Measurements from ENCODE around the gene PIAS3. TPM values are rescaled to one million over a fixed set of nuclear protein-coding genes. Genes with fewer than 3 reads are reported as not detected.

The PIAS3 gene
- 36.9 TPM for total RNA-seq
- 12.5 TPM for polyA plus RNA-seq (ENCODE audit: insufficient read depth, low read depth, low replicate concordance)
- long read RNA-seq, donor 1, partial matches to known transcripts, result 18 of 21 reads
- long read RNA-seq, donor 1, other reads (novel, unspliced or antisense), result 0 of 21 reads
- long read RNA-seq, donor 2, partial matches to known transcripts, result 5 of 8 reads
- long read RNA-seq, donor 2, other reads (novel, unspliced or antisense), result 0 of 8 reads
- long read RNA-seq, donor 3, partial matches to known transcripts, result 0 of 1 reads
- long read RNA-seq, donor 3, other reads (novel, unspliced or antisense), result 0 of 1 reads
- long read RNA-seq, donor 4, result 0 reads
- long read RNA-seq, donor 5, result 0 reads
- long read RNA-seq, donor 6, result 0 reads
- long read RNA-seq, donor 7, partial matches to known transcripts, result 5 of 18 reads
- long read RNA-seq, donor 7, other reads (novel, unspliced or antisense), result 9 of 18 reads
- long read RNA-seq, donor 8, partial matches to known transcripts, result 8 of 8 reads
- long read RNA-seq, donor 8, other reads (novel, unspliced or antisense), result 0 of 8 reads
- long read RNA-seq, donor 9, result 0 reads
- long read RNA-seq, donor 10, partial matches to known transcripts, result 5 of 7 reads
- long read RNA-seq, donor 10, other reads (novel, unspliced or antisense), result 0 of 7 reads

DNA sequence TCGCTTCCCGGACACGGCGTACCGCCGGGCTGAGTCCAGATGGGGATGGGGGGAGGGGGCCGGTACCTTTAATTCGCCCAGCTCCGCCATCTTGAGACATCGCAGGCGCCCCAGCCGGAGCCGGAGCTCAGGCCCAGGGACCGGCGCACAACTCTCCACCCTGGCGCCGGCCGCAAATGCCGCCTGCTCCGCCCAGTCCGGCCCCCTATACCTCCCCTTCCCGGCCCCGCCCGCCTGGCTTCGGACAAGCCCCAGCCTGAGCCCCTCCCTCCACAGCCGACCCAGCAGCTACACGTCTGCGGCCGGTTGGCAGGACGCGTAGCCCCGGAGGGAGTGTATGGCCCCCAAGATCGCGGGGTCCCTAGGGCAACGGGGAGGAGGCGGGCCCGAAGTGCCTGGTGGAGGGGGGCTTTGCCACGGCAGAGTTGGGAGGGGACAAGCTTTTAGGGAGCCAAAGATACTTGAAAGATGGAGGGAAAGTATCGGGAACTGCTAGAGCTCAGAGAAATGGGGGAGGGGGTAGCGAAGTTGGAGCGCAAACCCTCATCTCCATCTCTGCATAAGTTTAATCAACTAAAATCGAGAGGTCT is at the start of gene PIAS3:
Gene PIAS3, minus strand, starts transcription at position 181 of the 590 bp plus-strand sequence. Its CDS starts 91 bp downstream, at position 90.
- Histone ChIP-seq H3K4me1 (ENCODE audit: control insufficient read depth in 2 of 3, insufficient read depth in 2 of 3, low read depth in 1 of 3, low read length in 3 of 3) (peaks cover 0 to 9% (median 0%) of the 10 kb centered on the region in 3 donors), H3K36me3 (ENCODE audit: control insufficient read depth in 2 of 3, insufficient read depth in 3 of 3, low read length in 3 of 3) (peaks cover 5 to 19% (median 16%) of the 10 kb centered on the region in 3 donors), H3K9me3 (ENCODE audit: control insufficient read depth in 2 of 3, insufficient read depth in 1 of 3, low read length in 3 of 3) (no peaks in the 10 kb centered on the region), H3K9ac (ENCODE audit: low read length in 3 of 3) (peak within 1 kb of the TSS; percentile 61 to 95 (median 94)), H3K4me3 (ENCODE audit: low read length in 3 of 3) (peak within 1 kb of the TSS; percentile 87 to 99 (median 95)), H3K27me3 (ENCODE audit: control insufficient read depth, insufficient read depth, low read length) (no peaks in the 10 kb centered on the region), H3K27ac (ENCODE audit: low read depth in 2 of 2, low read length in 2 of 2) (peak within 1 kb of the TSS; percentile 89)
- FAIRE-seq, result no peak
- TF ChIP-seq, protein P1, sequence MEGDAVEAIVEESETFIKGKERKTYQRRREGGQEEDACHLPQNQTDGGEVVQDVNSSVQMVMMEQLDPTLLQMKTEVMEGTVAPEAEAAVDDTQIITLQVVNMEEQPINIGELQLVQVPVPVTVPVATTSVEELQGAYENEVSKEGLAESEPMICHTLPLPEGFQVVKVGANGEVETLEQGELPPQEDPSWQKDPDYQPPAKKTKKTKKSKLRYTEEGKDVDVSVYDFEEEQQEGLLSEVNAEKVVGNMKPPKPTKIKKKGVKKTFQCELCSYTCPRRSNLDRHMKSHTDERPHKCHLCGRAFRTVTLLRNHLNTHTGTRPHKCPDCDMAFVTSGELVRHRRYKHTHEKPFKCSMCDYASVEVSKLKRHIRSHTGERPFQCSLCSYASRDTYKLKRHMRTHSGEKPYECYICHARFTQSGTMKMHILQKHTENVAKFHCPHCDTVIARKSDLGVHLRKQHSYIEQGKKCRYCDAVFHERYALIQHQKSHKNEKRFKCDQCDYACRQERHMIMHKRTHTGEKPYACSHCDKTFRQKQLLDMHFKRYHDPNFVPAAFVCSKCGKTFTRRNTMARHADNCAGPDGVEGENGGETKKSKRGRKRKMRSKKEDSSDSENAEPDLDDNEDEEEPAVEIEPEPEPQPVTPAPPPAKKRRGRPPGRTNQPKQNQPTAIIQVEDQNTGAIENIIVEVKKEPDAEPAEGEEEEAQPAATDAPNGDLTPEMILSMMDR (IDR thresholded peaks at IDR 0.05; ENCODE audit: borderline replicate concordance, extremely low read depth, insufficient read depth), result no peak
- peak; percentile 96 to 99 (median 97) for DNase-seq
- intact Hi-C loops (cut with DNase I), result no loop called here

DNA sequence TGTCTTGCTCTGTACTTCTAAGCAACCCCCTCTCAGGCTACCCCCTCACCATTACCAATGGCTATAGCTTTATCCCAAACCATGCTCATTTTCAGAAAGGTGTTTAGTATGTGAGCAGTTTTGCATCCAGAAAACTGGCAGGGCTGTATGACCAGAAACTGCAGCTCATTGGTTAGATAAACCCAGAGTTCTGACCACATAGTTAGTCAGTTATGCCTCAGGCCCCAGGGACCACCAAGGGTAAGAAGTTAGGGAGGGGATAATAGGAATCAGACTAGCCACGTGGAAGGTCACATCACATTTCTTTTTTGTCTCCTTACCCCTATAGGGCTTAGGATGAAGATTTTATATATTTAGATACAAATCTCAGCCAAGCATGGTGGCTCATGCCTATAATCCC is 49.8 kb upstream of the PIAS3 start:
- Histone ChIP-seq H3K27ac (ENCODE audit: low read depth in 2 of 2, low read length in 2 of 2) (no peak overlapping the region), H3K9me3 (ENCODE audit: control insufficient read depth in 2 of 3, insufficient read depth in 1 of 3, low read length in 3 of 3) (no peaks in the 10 kb centered on the region), H3K9ac (ENCODE audit: low read length in 3 of 3) (no peak overlapping the region), H3K4me1 (ENCODE audit: control insufficient read depth in 2 of 3, insufficient read depth in 2 of 3, low read depth in 1 of 3, low read length in 3 of 3) (peaks cover 0 to 4% (median 3%) of the 10 kb centered on the region in 3 donors), H3K36me3 (ENCODE audit: control insufficient read depth in 2 of 3, insufficient read depth in 3 of 3, low read length in 3 of 3) (peaks cover 0 to 22% (median 8%) of the 10 kb centered on the region in 3 donors), H3K4me3 (ENCODE audit: low read length in 3 of 3) (no peak overlapping the region), H3K27me3 (ENCODE audit: control insufficient read depth, insufficient read depth, low read length) (no peaks in the 10 kb centered on the region)
- FAIRE-seq (no peak), DNase-seq (no peak)
- TF ChIP-seq, protein P1 (IDR thresholded peaks at IDR 0.05; ENCODE audit: borderline replicate concordance, extremely low read depth, insufficient read depth), result no peak
- intact Hi-C loops (cut with DNase I), result no loop called here

DNA sequence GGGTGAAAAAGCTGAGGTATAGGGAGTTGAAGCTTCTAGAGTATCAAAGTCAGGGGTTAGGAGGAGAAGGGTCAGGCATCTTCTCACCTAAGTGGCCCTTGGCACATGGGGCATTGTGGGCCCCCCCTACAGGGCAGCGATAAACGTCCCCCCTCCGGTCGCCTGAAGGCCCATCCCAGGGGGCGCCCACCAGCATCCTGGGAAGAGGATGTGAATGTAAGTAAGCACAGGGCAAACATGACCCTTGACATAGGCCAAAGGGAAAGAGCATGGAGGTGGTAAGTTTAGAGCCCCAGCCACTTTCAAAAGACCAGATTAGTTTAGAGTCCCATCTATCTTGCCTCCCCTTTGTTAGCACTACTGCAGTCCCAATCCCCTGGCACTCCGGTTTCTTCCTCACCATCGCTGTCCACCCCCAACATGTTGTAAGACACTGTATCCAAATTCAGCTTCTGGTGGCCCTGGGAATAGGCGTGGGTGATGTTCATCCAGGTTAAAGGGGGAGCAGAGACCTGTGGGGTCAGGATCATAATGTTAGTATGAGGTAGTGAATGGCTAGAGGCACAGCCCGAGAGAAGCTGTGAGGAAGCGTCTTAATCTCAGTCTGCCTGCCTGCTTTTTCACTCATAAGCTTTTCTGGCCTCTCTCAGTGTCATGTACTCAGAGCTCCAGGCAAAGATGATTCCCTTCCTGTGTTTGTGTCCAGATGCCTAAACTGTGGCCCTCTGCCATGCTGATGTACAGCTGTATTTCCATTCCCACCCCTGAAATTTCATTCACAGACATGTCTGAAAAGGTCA is 48.3 kb upstream of the PIAS3 start:
- no peaks in the 10 kb centered on the region for H3K27me3 ChIP-seq (ENCODE audit: control insufficient read depth, insufficient read depth, low read length)
- DNase-seq, result no peak
- H3K27ac ChIP-seq (ENCODE audit: low read depth in 2 of 2, low read length in 2 of 2), result no peak overlapping the region
- no peak for FAIRE-seq
- peaks cover 0 to 4% (median 3%) of the 10 kb centered on the region in 3 donors for H3K4me1 ChIP-seq (ENCODE audit: control insufficient read depth in 2 of 3, insufficient read depth in 2 of 3, low read depth in 1 of 3, low read length in 3 of 3)
- H3K9me3 ChIP-seq (ENCODE audit: control insufficient read depth in 2 of 3, insufficient read depth in 1 of 3, low read length in 3 of 3), result no peaks in the 10 kb centered on the region
- intact Hi-C loops (cut with DNase I), result no loop called here
- no peak overlapping the region for H3K4me3 ChIP-seq (ENCODE audit: low read length in 3 of 3)
- no peak overlapping the region for H3K9ac ChIP-seq (ENCODE audit: low read length in 3 of 3)
- H3K36me3 ChIP-seq (ENCODE audit: control insufficient read depth in 2 of 3, insufficient read depth in 3 of 3, low read length in 3 of 3), result peaks cover 0 to 14% (median 5%) of the 10 kb centered on the region in 3 donors
- TF ChIP-seq, protein P1 (IDR thresholded peaks at IDR 0.05; ENCODE audit: borderline replicate concordance, extremely low read depth, insufficient read depth), result no peak

All from kidney (tissue), 22 donors.